Progenitor cell of endocrine pancreas (in vitro differentiated cells): ENCODE results near the gene LRP1B. TPM values are rescaled to one million over a fixed set of nuclear protein-coding genes. Genes with fewer than 3 reads are reported as not detected.

Experiments
- DNase-seq: peaks from one replicate; pipeline ENCODE4 v3.0.0; 2021; ENCODE audit warnings: low spot score; ENCODE audit not compliant: unreplicated experiment
- H3K27ac Mint-ChIP-seq: 2 replicates; pipeline ENCODE4 v1.8.0; 2021; ENCODE audit warnings: mild to moderate bottlenecking, moderate library complexity, mixed read lengths
- H3K27me3 Mint-ChIP-seq: 2 replicates; pipeline ENCODE4 v1.8.0; 2021; ENCODE audit warnings: mixed read lengths
- H3K36me3 Mint-ChIP-seq: 2 replicates; pipeline ENCODE4 v1.8.0; 2022; ENCODE audit warnings: mixed read lengths; ENCODE audit not compliant: insufficient read depth
- H3K4me1 Mint-ChIP-seq: 2 replicates; pipeline ENCODE4 v1.8.0; 2021; ENCODE audit warnings: low read depth, mixed read lengths
- H3K4me3 Mint-ChIP-seq: 2 replicates; pipeline ENCODE4 v1.8.0; 2021; ENCODE audit warnings: low read depth, mild to moderate bottlenecking, moderate library complexity, mixed read lengths
- H3K9me3 Mint-ChIP-seq: 2 replicates; pipeline ENCODE4 v1.8.0; 2021; ENCODE audit warnings: low read depth, mixed read lengths
- total RNA-seq: library from RNA; stranded (reverse); gene quantifications from 2 replicates; pipeline ENCODE4 v1.2.1, GENCODE V29; 2021
- TF ChIP-seq, protein P1 (sequence below): fragments of 200-600 bp; sonication (generic); IDR thresholded peaks from one replicate; pipeline ENCODE4 v1.5.0; 2021; ENCODE audit warnings: antibody characterized with exemption, mild to moderate bottlenecking; ENCODE audit not compliant: unreplicated experiment

Gene LRP1B
- total RNA-seq, 1 donor from 2014 or later = 0.57 TPM

DNA sequence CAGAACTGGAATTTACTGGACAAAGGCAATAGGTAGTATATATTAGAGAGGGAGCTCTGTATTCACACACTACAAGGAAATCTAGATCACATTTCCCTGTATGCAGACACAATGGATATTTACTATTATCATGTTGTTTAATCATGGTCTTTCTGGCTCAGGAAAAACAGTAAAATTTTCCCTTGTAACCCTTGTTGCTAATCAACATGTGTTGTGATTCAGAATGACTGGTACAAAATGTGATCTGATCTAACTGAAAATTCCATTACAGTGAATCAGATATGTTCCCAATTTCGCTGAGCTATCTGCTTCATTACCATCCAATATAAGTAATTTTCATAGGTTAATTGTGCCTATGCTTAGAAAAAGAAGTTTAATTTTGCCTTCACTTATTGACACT, 1109.7 kb downstream of the LRP1B start:
- H3K36me3 Mint-ChIP-seq = no peaks in the 10 kb centered on the region
- no peaks in the 10 kb centered on the region for H3K27me3 Mint-ChIP-seq
- TF ChIP-seq, protein P1, sequence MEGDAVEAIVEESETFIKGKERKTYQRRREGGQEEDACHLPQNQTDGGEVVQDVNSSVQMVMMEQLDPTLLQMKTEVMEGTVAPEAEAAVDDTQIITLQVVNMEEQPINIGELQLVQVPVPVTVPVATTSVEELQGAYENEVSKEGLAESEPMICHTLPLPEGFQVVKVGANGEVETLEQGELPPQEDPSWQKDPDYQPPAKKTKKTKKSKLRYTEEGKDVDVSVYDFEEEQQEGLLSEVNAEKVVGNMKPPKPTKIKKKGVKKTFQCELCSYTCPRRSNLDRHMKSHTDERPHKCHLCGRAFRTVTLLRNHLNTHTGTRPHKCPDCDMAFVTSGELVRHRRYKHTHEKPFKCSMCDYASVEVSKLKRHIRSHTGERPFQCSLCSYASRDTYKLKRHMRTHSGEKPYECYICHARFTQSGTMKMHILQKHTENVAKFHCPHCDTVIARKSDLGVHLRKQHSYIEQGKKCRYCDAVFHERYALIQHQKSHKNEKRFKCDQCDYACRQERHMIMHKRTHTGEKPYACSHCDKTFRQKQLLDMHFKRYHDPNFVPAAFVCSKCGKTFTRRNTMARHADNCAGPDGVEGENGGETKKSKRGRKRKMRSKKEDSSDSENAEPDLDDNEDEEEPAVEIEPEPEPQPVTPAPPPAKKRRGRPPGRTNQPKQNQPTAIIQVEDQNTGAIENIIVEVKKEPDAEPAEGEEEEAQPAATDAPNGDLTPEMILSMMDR = no peak
- no peak for DNase-seq
- H3K4me1 Mint-ChIP-seq = peaks cover 7% of the 10 kb centered on the region
- no peak overlapping the region for H3K27ac Mint-ChIP-seq
- H3K9me3 Mint-ChIP-seq = no peaks in the 10 kb centered on the region
- H3K4me3 Mint-ChIP-seq = no peak overlapping the region

DNA sequence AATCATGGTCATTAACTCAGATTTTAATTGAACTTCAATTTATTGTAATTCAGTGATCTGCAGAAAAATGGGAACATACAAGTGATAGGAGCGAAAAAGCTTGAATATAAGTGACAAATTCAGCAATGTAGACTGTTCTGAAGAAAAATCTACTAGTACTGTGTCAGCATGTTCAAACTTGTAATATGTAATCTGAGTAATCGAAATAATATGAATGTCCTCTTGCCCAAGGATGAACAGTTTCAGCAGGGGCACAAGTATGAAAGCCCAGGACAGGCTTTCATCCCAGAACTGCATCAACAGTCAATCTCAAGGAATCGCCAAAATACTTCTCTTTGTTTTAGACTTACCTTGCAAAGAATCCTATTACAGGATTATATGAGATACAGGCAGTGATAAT, 1110.5 kb downstream of the LRP1B start:
- no peak overlapping the region for H3K4me3 Mint-ChIP-seq
- peaks cover 15% of the 10 kb centered on the region for H3K4me1 Mint-ChIP-seq
- H3K27ac Mint-ChIP-seq = no peak overlapping the region
- H3K27me3 Mint-ChIP-seq = no peaks in the 10 kb centered on the region
- DNase-seq = no peak
- H3K36me3 Mint-ChIP-seq = no peaks in the 10 kb centered on the region
- no peaks in the 10 kb centered on the region for H3K9me3 Mint-ChIP-seq
- TF ChIP-seq, protein P1 = no peak

DNA sequence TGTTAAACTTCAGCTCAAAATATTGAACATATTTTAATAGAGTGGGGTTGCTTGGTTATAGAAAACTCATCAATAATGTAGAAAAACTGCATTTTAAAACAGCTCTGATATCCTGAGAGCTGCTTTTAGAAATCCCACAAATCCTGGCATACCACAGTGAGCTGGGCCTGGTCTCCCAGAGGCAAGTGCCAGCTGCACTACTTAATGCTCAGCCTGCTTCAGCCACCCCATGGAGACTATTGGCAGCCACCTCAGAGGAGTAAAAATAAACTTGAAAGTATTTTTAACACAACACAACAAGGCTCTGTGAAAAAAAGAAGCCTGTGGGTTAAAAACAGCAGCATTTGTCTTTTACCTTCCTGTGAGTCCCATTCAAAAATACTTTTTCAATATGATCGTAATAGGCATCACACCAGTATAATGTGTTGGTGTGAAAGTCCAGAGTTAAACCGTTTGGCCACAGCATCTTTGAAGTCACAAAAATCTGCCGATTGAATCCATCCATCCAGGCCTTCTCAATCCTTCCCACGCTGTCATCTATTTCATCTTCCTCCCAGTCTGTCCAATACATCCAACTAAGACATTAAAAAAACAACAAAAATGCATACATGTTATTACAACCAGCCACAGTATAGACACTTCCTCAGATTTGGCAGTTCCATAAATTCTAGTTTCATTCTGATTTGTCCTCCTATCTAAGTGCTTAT, 1115.3 kb downstream of the LRP1B start:
- Mint-ChIP-seq H3K9me3 (no peaks in the 10 kb centered on the region), H3K4me3 (no peak overlapping the region), H3K27me3 (no peaks in the 10 kb centered on the region), H3K4me1 (peaks cover 12% of the 10 kb centered on the region), H3K27ac (no peak overlapping the region), H3K36me3 (no peaks in the 10 kb centered on the region)
- TF ChIP-seq, protein P1 = no peak
- no peak for DNase-seq

DNA sequence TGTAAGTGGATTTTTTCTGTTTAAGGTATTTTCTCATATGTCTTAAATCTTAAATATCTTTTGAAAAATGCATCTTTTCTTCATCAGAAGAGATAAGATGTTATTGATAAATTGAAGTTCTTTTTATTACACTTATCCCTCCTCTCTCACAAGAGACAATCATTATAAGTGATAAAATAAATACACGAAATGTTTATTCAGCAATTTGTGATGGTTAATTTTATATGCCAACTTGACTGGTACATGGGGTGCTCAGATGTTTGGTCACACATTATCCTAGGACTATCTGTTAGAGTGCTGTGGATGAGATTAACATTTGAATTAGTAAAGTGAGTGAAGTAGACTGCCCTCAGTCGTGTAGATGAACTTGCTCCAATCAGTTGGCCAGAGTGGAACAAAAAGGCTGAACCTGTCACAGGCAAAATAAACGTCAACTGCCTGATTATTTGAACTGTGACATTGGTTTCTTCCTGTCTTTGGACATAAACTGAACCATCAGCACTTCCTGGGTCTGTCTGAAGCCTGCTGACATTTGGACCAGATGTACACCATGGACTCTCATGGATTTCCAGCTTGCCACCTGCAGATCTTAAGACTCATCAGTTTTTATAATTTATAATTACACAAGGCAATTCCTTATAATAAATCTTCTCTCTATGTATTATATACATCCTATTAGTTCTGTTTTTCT, 1126.7 kb downstream of the LRP1B start:
- H3K27ac Mint-ChIP-seq = no peak overlapping the region
- H3K9me3 Mint-ChIP-seq = peaks cover 4% of the 10 kb centered on the region
- DNase-seq = no peak
- no peak overlapping the region for H3K4me3 Mint-ChIP-seq
- TF ChIP-seq, protein P1 = no peak
- H3K4me1 Mint-ChIP-seq = no peaks in the 10 kb centered on the region
- no peaks in the 10 kb centered on the region for H3K36me3 Mint-ChIP-seq
- H3K27me3 Mint-ChIP-seq = no peaks in the 10 kb centered on the region

DNA sequence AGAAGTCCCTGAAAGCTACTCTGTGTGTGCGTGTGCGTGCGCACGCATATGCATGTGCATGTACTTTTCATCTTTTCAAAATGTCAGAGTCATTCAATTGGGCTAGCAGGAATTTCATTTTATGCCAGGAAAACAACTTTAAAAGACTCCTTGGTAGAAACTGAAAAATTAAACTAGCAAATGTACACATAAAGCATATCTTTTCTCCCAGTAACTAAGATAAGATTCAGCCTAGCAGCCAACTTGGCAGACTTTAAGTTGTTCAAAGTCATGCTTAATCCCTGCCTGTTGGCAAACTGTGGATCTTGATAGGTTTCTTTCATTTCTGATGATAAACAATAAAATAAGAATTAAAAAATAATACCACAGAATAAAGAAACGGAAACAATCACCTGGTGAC, 1129.1 kb downstream of the LRP1B start:
- peaks cover 4% of the 10 kb centered on the region for H3K9me3 Mint-ChIP-seq
- no peaks in the 10 kb centered on the region for H3K4me1 Mint-ChIP-seq
- no peak overlapping the region for H3K27ac Mint-ChIP-seq
- H3K36me3 Mint-ChIP-seq = no peaks in the 10 kb centered on the region
- DNase-seq = no peak
- no peaks in the 10 kb centered on the region for H3K27me3 Mint-ChIP-seq
- H3K4me3 Mint-ChIP-seq = no peak overlapping the region
- TF ChIP-seq, protein P1 = no peak
